MM.1S (cell line): ENCODE results near the gene TRABD2B.

ENCODE experiments used
- DNase-seq: peaks from one replicate; pipeline ENCODE4 v3.0.0-alpha.2; 2015
- H2AFZ ChIP-seq: fragments of 300-600 bp; sonication (generic); 2 replicates; pipeline ENCODE4 v1.6.0; 2016; ENCODE audit warnings: antibody characterized with exemption, low read length
- H3F3A ChIP-seq: fragments of 300-600 bp; sonication (generic); 2 replicates; pipeline ENCODE4 v1.6.1; 2016; ENCODE audit warnings: mild to moderate bottlenecking, antibody characterized with exemption, low read length, moderate library complexity, mixed read lengths; ENCODE audit not compliant: insufficient read depth
- H3K27ac ChIP-seq: fragments of 300-600 bp; sonication (generic); 2 replicates; pipeline ENCODE4 v1.5.1; 2016; ENCODE audit warnings: mild to moderate bottlenecking, low read length
- H3K27me3 ChIP-seq: fragments of 300-600 bp; sonication (generic); replicated peaks from 2 replicates; pipeline ENCODE4 v1.6.0; 2016; ENCODE audit warnings: low read length; ENCODE audit not compliant: insufficient read depth
- H3K36me3 ChIP-seq: fragments of 300-600 bp; sonication (generic); replicated peaks from 2 replicates; pipeline ENCODE4 v1.6.1; 2016; ENCODE audit warnings: mild to moderate bottlenecking, low read length, mixed read lengths; ENCODE audit not compliant: insufficient read depth
- H3K4me1 ChIP-seq: fragments of 300-600 bp; sonication (generic); 2 replicates; pipeline ENCODE4 v1.6.1; 2016; ENCODE audit warnings: low read length, mixed read lengths
- H3K4me2 ChIP-seq: fragments of 300-600 bp; sonication (generic); 2 replicates; pipeline ENCODE4 v1.6.0; 2016; ENCODE audit warnings: low read depth, low read length
- H3K4me3 ChIP-seq: fragments of 300-600 bp; sonication (generic); 2 replicates; pipeline ENCODE4 v1.5.1; 2016; ENCODE audit warnings: low read length, mixed read lengths
- H3K79me2 ChIP-seq: fragments of 300-600 bp; sonication (generic); 2 replicates; pipeline ENCODE4 v1.6.1; 2016; ENCODE audit warnings: mixed run types, low read length, mixed read lengths
- H3K9ac ChIP-seq: fragments of 300-600 bp; sonication (generic); 2 replicates; pipeline ENCODE4 v1.6.1; 2016; ENCODE audit warnings: low read length, mixed read lengths
- H3K9me2 ChIP-seq: fragments of 300-600 bp; sonication (generic); replicated peaks from 2 replicates; pipeline ENCODE4 v1.6.1; 2016; ENCODE audit warnings: mild to moderate bottlenecking, low read length, mixed read lengths; ENCODE audit not compliant: insufficient read depth
- H3K9me3 ChIP-seq: fragments of 300-600 bp; sonication (generic); replicated peaks from 2 replicates; pipeline ENCODE4 v1.6.1; 2016; ENCODE audit warnings: mild to moderate bottlenecking, low read length, mixed read lengths; ENCODE audit not compliant: insufficient read depth
- H4K20me1 ChIP-seq: fragments of 300-600 bp; sonication (generic); 2 replicates; pipeline ENCODE4 v1.6.1; 2016; ENCODE audit warnings: mild to moderate bottlenecking, low read length, moderate library complexity, mixed read lengths; ENCODE audit not compliant: insufficient read depth
- CTCF ChIP-seq: fragments of 300-600 bp; sonication (generic); IDR thresholded peaks from 2 replicates; pipeline ENCODE4 v1.5.1; 2016; ENCODE audit warnings: antibody characterized with exemption, low read length, mixed read lengths
- EZH2 ChIP-seq: fragments of 300-600 bp; sonication (generic); optimal IDR thresholded peaks from 2 replicates; pipeline ENCODE3; 2017; ENCODE audit warnings: low read depth, mild to moderate bottlenecking, antibody characterized with exemption, low read length, mixed read lengths
- EZH2phosphoT487 ChIP-seq: fragments of 300-600 bp; sonication (generic); IDR thresholded peaks from 2 replicates; pipeline ENCODE4 v1.6.1; 2018; ENCODE audit warnings: antibody characterized with exemption, low read length

Gene TRABD2B

GRCh38 chr1:47950471-47950870, 46.7 kb downstream of the TRABD2B start:
- Histone ChIP-seq H3K4me1 (no peaks in the 10 kb centered on the region), H2AFZ (no peak overlapping the region), H3K27me3 (no peaks in the 10 kb centered on the region), H3F3A (no peaks in the 10 kb centered on the region), H3K4me3 (no peak overlapping the region), H3K9me3 (no peaks in the 10 kb centered on the region), H3K4me2 (no peak overlapping the region), H3K9ac (no peak overlapping the region), H3K27ac (no peak overlapping the region), H3K9me2 (no peaks in the 10 kb centered on the region), H3K79me2 (no peaks in the 10 kb centered on the region), H4K20me1 (no peaks in the 10 kb centered on the region), H3K36me3 (no peaks in the 10 kb centered on the region)
- TF ChIP-seq CTCF (no peak), EZH2phosphoT487 (no peak), EZH2 (no peak)
- no peak for DNase-seq

GRCh38 chr1:47948126-47948525, 49.1 kb downstream of the TRABD2B start:
- Histone ChIP-seq H3K9me3 (no peaks in the 10 kb centered on the region), H3K36me3 (no peaks in the 10 kb centered on the region), H3K4me1 (no peaks in the 10 kb centered on the region), H3K4me2 (no peak overlapping the region), H3K79me2 (no peaks in the 10 kb centered on the region), H2AFZ (no peak overlapping the region), H4K20me1 (no peaks in the 10 kb centered on the region), H3K9ac (no peak overlapping the region), H3K27ac (no peak overlapping the region), H3K4me3 (no peak overlapping the region), H3K27me3 (no peaks in the 10 kb centered on the region), H3F3A (no peaks in the 10 kb centered on the region), H3K9me2 (no peaks in the 10 kb centered on the region)
- TF ChIP-seq CTCF (no peak), EZH2phosphoT487 (no peak), EZH2 (no peak)
- DNase-seq, result no peak

DNA sequence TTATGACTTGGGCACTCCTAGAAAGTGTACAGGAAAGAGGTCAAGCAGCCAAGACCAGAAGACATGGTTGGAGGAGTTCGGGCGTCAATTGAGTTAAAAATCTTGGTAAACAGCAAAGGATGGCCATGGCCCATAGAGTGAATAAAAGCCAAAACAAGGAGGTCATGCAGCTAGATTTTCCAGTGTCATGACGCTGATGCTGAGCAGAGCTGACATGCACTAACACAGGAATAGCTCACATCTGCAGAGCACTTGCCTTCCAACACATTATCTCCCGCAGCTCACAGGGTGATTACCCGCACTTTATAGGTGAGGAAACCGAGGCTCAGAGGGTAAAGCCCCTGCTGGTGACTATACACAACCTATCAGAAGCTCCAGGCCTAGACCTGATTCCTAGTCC, 49.7 kb downstream of the TRABD2B start:
- no peak for DNase-seq
- no peaks in the 10 kb centered on the region for H3K36me3 ChIP-seq
- no peaks in the 10 kb centered on the region for H3K9me3 ChIP-seq
- H3K27me3 ChIP-seq, result no peaks in the 10 kb centered on the region
- H3K4me3 ChIP-seq, result no peak overlapping the region
- H3F3A ChIP-seq, result no peaks in the 10 kb centered on the region
- TF ChIP-seq EZH2 (no peak), CTCF (no peak), EZH2phosphoT487 (no peak)
- no peaks in the 10 kb centered on the region for H3K79me2 ChIP-seq
- H3K27ac ChIP-seq, result no peak overlapping the region
- H3K9ac ChIP-seq, result no peak overlapping the region
- H3K4me2 ChIP-seq, result no peak overlapping the region
- H2AFZ ChIP-seq, result no peak overlapping the region
- H3K4me1 ChIP-seq, result no peaks in the 10 kb centered on the region
- no peaks in the 10 kb centered on the region for H3K9me2 ChIP-seq
- no peaks in the 10 kb centered on the region for H4K20me1 ChIP-seq
